Activated CD4-positive, alpha-beta T cell treated with anti-CD3 and anti-CD28 coated beads, Interleukin-2, Interleukin-6, amounts not matched to agents 100 ng/mL and 50 ng/mL, durations not matched to agents 16 hours and 8 hours (primary cell): ENCODE measurements around the gene PIK3R6.
A peak's percentile ranks its signal among the peaks of the same experiment; 100 is the strongest.
"Not testable (repeated sequence)": the region's sequence is repeated elsewhere in the genome, so short reads cannot be mapped to it uniquely, and the experiment has no call there.

ENCODE experiments used
- DNase-seq: peaks from one replicate; pipeline ENCODE4 v3.0.0-alpha.2; 2020

PIK3R6 gene

DNA sequence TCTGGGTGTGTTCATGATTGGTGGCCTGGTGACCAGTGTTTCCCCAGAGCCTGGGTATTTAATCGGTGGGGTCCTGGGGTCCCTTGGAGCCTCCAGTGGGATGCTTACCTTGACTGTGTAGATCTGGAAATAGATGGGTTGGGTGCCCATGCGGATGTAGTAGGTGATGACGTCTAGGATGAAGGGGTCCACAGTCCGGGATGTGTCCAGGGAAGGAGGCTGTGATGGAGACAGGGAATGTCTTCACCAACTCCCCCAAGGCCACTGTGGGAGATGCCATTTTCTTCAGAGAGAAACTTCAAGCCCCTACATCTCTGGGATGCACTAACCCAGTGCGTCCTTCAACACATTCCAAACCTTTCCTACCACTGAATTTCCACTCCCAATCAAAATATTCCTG, 44.2 kb downstream of the PIK3R6 start:
- DNase-seq = no peak

DNA sequence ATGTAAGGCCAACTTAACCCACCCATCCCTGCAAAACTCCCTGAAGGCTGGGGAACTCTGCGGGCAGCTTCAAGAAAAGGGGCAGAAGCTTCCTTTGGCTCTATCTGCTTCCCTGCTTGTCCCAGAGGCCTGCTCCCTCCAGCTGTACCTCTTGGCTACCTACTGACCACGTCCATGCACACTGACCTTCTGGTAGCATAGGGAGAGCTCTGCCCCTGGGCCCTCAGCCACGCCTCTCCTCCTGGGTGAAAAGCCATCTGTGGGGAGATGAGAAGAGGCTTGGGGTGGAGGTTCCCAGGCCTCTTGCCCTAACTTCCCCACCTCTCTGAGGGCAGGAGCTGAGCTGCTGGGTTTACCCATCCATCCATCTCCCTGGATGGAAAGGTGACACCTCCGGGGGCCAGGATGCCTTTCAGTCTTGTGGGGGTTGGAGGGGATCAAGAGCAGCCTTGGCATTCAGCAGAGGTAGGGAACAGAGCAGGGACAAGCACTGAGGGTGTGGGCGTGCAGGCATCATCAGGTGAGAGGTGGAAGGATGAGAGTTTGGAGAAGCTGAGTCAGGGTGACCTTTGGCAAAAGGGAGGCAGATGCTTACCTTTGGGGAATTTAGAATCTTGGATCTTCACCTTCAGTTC, 45.0 kb downstream of the PIK3R6 start:
- no peak for DNase-seq

DNA sequence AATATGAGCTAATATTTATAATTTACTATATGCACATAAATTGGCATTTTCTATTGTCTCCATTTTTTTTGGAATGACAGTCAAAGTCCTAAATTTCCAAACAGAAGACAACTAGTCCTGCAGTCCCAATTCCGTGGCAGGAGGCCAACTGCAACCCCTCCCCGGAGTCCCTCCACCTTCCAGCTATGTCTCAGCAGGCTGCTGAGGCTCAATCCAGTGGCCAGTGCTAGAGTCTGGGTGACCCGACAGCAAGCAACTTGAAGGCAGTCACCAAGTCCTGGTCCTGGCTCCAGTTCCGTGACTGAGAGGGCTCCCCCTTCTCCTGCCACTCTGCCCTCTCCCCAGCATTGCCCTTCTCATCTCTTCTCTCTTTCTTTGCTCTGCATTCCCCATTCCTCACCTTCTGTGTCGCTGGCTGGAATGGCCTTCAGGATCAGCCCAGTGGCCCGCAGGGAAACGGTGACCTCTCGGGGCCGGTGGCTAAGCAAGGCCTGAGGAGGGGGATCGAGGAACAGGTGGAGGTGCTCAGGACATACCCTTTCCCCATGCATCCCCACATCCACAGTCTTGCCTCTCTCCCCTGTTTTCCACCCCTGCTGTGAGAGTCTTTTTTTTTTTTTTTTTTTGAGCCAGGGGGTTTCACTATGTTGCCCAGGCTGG, 45.9 kb downstream of the PIK3R6 start:
- DNase-seq = no peak

DNA sequence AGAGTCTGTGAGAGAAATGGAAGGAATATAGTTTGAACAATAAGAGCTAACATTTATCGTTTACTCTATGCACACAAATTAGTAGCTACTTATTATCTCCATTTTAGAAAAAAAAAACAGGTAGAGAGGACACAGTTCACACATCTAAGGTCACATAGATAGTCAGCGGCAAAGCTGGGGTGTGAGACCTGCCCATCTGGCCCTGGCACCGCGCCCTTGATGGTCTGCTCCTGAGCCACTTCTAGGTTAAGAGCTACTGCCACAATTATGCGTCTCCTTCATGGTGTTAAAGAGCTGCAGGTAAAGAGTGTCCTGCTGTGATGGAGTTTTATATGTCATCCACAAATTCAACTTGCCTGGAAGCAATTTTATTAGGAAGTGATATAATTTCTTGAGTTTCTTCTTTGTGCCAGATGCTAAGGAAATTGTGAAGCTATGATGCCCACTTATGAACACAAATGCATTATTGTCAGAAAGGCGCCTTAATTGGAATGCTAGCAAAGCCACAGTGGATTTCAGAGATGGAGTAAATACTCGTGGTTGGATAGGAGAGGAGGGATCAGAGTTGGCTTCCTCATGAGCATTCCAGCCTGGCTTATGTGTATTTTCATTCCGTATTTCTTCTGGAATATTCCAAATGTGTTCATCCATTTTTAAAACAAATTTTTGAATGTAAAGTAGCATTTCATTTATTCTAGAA, 47.0 kb downstream of the PIK3R6 start:
- DNase-seq = no peak

DNA sequence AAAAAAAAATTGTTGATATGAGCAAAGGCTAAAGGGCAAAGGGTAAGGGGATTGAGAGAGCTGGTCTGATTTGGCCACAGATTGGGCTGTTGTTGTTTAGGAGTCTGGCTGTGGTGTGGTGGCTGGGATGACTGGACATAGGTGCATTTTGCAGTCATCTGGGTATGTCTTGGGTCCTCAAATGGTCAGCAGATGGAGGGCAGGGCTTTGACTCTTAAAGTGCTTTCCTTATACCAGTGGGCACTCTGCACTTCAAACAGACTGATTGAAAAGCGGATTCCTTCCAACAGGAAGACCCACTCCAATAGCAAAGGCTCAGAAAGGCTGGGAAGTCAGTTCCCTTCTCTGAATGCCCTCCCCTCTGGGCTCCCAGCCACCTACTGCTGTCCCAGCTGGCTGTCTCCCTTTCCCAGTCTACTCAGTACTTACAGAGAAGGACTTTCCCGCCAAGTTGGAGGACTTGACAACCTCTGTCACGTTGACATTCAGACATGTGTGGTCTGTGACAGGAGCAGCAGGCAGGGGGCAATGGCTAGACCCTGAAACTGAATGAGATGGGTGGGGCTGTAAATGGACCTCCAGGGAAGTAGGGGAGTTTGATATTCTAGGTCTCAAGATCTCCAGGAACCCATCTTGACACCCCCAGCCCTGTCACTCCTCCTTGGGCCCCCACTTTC, 48.7 kb downstream of the PIK3R6 start:
- DNase-seq = no peak

GRCh38 chr17:8818047-8818446, 49.4 kb downstream of the PIK3R6 start:
- no peak for DNase-seq

GRCh38 chr17:8806926-8807550, 60.4 kb downstream of the PIK3R6 start:
- DNase-seq = peak; percentile 46

GRCh38 chr17:8806253-8806925, 61.1 kb downstream of the PIK3R6 start:
- no peak for DNase-seq

GRCh38 chr17:8805396-8805795, 62.1 kb downstream of the PIK3R6 start:
- not testable (repeated sequence) for DNase-seq

- DNase-seq = no peak
These were observed 63.7 kb downstream of the PIK3R6 start for GRCh38 chr17:8803531-8804420.

DNA sequence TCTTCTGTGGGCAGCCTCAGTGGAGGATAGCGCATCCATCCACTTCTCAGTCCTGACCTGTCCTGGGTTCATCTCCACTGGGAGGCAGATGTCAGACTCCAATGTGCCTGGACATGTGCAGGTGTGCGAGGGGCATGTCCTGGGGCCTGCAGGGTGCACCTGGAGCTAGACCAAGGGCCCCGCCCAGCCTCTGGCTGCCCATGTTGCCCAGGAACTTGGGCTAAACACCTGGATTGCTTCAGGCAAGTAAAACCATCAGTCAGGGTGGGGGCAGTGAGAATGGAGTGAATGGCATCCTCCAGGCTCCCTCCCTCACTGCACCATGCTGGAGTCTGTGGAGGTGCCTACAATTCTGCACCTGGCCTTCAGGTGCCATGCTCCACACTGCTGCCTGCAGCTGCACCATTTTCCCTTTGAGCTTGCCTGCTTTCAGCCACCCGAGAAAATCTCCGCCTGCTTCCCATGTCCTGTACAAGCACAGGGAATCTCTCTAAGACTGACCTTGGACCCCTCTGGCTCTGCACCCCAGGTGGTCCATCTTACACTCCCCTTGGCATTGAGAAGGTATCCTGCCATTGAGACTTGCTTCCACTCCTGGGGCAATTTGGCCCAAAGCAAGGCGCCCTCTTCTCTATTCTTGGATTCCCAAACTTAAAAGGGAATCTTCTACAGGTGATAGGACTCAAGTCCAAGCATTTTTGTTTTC, 66.2 kb downstream of the PIK3R6 start:
- DNase-seq = no peak

- DNase-seq = no peak
These were observed 66.8 kb downstream of the PIK3R6 start for GRCh38 chr17:8800656-8801055.

DNA sequence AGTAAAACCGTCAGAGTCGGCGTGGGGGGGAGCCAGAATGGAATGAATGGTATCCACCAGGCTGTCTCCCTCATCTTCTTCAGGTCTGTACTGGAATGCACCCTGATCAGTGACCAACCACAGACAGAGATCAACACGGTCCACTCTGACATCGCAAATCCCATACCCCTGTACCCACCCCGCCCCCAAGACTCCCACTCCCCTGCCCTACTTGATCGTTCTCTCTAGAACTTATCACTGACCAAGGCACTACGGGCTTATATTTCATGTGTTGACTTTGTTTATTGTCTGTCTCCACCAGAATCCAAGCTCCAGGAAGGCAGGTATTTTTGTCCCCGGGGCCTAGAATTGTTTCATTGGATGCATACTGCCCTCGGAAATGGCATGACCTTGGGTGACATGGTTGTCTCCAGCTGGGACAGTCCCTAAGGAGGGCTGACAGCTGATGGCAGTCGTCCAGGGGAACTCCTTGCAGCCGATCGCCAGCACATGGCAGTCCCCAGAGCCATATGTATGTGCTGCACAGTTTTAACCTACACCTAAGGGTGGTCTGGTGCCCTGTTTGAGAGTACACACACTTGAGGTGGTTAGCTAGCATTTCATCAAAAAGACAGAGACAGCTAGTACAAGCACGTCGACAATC, 67.8 kb downstream of the PIK3R6 start:
- no peak for DNase-seq

DNA sequence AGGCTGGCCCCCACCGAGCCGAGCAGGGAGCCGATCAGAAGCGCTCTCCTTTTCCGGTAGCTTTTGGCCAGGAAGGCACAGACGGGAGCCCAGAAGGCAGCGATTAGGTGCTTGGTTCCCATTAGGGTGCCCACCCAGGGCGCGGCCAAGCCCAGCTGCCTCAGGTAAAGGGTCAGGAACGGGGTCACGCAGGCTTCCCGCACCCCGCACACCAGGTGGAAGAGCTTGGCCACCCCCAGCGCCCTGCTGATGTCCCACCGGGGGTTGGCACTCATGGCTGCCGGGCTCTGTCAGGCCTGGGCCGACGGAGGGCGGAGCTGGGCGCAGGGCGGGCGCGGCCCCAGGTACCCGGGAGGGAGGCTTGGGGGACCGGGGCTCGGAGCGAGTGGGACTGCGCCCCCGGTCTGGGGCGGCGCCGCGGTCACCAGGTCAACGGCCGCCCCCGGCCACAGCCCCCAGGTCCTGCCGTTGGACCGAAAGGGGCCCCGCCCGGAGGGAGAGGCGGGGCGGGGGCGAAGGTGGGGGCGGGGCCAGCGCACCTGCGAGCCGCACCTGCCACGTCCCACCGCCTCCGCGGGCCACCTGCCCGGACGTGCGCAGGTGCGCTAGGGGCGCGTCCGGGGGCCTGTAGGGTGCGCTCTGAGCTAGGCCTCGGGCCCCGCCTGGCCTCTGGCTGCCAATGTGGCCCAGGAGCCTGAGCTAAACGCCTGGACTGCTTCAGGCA, 68.5 kb downstream of the PIK3R6 start, which contains the start of gene MFSD6L:
Gene MFSD6L, minus strand, starts transcription at position 520 of the 724 bp plus-strand sequence. Its CDS starts 245 bp downstream, at position 275.
- DNase-seq = no peak

GRCh38 chr17:8798176-8798845, 69.2 kb downstream of the PIK3R6 start:
- DNase-seq = no peak

DNA sequence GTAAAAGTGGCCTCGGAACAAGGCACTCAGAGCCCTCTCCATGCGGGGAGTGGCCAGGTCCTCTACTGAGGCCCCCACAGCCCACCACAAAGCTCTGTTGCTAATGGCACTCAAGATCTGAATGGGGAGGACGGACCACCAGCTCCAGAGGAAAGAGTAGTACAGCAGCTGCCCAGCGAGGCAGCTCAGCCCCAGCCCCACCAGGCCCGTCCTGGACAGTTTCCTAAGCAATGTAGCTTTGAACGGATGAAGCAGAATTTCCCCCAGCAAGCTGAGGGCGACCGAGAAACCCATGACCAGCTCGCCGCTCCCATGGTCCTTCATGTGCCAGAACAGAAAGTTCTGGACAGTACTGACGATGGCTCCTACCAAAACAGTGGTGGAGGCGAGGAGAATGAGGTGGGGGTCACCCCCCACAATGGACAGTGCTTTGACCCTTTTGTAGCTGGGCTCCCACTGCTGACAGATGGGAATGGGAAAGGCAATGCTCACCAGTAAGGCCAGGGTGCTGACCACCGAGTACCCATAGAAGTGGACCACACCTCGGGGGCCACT, 69.8 kb downstream of the PIK3R6 start:
- no peak for DNase-seq

DNA sequence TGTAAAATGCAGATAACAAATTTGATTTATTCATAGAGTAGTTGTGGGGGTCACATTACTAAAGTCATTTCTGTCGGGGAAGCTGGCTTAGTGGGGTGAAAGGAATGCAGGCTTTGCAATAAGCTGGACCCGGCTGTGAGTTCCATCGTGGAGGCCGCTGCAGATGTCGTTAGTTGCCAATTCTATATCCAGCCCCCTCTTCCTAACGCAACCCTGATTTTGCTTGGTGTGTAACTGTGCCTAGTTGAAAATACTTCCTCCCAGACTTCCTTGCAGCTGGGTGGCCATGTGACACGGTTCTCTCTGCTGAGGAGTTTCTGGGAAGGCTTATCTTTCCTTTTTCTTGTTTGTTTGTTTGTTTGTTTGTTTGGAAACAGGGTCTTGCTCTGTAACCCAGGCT, 72.8 kb downstream of the PIK3R6 start:
- no peak for DNase-seq

- DNase-seq = no peak
These were observed 73.8 kb downstream of the PIK3R6 start for GRCh38 chr17:8793649-8794048.

DNA sequence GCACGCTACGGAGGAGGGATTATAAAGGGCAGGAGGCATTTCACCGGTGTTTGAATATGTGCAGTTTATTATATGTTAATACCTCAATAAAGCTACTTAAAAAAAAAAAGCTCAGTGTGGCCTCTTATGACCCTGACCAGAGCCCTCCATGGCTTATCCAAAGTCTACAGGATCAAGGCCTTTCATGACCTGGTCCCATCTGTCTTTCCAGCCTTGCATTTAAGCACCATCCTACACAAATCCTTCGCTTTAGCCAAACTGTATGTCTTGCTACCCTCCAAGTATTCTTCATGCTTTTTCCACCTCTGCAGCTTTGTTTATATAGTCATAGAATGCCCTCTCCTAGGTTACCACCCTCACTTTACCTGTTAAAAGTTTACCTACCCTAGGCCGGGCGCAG, 74.8 kb downstream of the PIK3R6 start:
- no peak for DNase-seq
